Fibroblast of gingiva (primary cell): ENCODE measurements around the gene CTDSP2.

Experiments used
- DNase-seq: peaks from one replicate; pipeline ENCODE4 v3.0.0-alpha.2; 2011; ENCODE audit warnings: low read depth

CTDSP2 gene

DNA sequence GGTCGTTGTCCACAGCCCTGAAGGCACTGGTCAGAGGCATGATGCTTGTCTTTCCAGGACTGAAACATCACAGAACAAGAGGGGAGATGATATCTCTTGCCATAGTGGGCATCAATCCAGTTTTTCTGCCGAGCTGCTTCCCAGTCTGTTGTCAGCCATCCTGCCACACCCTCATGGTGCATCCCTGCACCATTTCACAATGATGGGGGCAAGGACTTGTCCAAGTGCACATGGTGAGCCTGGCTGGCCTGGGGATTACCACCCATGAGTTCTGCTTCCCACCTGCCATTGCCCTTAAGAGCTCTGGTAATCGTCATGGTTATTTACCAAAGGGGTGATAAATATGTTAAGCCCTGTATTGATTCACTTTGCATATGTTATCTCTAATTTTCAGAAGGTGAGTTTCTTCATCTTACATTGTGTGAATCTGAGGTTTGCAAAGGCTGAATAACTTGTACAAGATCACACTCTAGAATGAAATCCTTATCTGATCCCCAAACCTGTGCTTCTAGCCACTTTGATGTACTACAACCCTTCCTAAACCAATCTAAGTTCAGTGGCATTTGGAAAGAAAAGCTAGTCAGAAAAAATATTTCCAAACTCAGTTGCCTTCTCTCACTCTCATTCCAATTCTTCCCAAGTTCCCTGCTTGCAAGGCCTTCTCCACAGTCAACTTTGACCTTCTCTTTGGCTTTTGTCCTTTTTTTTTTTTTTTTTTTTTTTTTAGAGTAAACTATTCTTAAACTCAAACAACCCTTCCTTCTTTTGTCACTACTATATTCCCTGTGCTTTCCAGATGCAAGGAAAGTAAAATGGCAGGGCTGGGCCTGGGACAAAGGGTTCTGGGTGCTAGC, 30.3 kb downstream of the CTDSP2 start:
- no peak for DNase-seq

DNA sequence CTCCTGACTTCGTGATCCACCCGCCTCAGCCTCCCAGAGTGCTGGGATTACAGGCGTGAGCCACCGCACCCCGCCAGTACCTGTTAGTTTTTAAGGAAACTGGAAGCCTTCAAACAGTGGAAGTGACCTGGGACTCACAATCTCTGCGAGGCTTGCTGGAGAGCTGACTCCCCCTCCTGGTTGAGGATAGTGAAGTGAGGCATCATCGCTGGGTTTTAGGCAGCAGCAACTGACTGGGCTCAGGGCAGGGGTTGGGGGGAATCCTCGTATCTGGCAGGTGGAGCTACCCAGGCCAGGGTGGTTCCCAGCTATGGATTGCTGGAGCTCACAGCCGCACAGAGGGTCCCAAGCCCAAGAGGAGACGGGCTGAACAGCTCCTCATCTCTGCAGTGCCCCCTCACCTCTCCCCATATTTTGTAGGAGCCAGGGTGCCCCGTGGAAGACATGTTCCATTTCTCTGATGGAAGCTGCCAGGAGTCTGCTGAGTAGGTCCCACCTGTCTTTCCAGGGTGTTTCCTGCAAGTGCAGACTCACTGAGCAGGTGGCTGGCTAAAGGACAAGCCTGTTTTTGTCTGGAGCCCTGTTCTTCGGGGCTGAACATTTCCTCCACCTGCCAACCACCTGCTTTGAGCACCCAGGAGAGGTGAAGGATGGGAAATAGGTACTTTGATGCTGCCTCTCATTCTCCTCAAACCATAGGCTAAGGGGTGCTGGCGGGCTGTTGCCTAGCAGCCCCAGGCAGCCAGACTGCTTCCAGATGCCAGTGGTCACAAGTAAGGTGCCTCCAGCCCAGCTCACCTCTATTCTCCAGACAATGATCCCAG, 31.1 kb downstream of the CTDSP2 start:
- no peak for DNase-seq

DNA sequence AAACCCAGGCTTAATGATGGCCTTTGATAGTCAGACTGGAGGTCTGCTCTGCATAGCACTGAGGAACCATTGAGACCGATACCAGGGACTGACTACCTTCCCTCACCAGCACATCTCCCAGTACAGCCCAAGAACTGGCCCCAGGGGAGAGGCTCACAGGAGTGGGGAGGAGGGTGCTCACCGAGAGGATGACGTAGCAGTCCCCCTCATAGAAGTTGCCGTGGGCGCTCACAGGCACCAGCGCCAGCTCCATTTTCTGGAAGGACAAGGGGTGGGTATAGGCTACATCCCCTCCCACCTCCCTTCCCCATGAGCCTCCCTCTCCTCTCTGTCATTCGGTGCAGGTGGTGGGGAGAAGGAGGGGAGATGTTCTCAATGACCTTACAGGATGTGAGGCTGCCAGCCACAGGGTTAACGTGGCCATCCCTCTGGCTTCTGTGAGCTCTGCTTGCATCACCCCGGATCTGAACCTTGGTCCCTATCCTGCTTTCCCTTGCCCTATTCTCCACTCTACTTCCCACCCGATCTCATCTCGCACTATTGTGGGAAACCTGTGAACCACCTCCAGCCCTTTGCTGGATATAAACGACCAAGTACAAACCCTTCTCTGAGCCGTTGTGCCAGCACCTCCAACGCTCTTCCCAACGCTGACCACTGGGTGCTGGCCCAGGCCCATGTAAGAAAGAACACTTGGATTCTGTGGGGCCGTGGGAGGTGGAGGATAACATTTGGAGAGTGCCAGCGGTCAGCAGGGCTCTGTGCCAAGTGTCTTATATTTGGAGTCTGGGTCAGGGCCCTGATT, 32.4 kb downstream of the CTDSP2 start:
- peak; percentile 53 for DNase-seq

DNA sequence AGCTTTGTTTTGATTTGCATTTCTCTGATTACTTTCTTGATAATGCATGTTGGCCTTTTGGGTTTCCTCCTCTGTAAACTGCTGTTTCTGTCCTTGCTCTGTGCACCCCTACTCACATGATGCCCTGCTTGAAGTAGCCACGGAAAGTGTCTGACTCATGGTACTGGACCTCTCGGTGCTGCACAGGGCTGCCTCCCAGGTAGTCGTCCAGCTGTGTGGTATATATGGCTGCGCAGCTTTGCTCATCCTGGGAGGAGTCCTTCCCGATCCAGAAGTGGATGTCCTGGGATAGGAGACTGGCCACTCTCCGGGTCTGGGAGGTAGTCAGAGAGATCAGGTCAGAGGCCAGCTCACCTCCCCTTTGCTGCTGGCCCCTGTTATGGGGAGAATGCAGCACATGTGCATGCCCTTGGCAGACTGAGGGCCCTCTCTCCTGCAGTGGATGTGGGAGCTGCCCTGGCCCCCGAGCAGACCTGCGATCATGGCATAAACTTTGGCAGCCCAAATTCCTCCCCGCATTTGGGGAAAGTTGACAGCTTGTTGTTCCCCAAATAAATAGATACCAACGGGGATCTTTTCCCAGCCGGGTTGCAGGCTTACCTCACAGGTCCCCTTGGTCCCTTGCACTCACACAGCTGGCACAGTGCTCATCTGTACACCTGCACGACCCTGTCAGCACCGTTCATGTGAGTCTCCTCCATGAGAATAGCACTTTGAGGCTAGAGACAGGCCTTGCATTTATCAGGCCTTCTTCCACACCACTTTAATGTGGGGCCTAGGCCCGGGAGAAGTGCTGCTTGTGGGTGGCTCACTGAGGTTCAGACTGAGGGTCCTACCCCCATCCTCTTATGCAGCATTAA, 33.2 kb downstream of the CTDSP2 start:
- no peak for DNase-seq

DNA sequence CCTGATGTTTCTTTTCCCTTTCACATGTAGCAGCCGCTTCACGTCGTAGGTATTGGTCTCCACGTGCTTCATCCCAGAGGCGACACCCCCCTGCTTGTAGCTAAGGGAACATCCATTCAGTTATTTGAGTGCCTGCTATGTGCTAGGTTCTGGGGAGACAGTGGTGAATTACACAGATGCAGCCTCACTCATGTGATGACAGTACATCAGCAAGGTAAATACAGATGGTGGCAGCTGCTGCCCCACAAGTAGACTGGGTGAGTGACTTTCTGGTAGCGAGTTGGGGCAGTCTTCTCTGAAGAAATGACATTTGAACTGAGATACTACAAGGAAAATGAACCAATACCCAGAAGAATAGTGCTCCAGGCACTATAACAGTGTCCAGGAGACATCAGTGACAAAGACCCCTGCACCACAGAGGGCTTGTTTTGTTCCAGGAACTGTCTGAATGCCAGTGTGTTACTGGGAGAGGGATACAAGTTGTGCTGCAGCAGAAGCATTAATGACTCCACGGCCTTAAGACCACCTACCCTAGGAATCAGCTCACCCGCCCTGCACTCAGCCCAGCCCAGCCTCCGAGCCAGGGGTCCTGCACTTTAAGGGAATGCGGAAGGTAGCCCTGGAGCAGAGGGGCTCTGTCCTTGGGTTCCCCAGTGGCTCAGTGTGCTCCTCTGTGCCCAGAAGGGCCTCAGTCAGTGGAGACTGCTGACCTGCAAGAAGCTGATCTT, 35.3 kb downstream of the CTDSP2 start:
- DNase-seq = no peak

DNA sequence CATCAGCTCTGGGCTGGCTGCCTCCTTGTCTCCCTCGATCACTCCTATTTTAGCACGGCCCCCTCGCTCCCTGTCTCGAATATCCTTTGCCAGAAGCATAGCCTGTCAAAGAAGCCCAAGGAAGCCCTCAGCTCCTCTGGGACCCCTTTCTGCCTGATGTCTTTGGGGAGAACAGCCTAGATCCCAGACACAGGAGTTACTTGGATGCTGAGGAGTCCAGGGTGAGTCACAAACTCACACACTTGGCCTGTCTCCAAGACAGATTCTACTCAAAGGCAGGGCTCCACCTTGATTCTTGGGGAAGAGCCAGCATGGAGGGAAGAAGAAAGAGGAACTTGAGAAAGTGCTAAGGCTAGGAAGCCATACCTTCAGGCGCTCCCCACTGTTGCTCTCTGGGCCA, 36.1 kb downstream of the CTDSP2 start:
- no peak for DNase-seq

DNA sequence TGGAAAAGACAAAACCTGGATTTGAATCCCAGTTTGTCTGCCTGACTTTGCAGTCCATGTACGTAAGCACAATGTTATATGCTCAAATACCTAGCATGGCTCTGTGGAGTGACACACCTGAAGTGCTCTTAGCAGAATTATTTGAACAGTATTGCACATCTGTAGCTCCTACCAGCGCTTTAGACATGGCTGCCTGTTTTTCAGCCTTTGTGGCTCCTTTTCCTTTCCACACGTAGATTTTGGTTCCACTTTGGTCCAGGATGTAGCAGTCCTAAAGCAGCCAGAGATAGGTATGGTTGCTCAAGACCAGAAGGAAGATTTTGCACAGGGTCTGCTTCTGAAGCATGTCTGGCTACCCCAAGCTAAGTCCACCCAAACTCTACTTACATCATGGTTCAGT, 37.1 kb downstream of the CTDSP2 start:
- no peak for DNase-seq

DNA sequence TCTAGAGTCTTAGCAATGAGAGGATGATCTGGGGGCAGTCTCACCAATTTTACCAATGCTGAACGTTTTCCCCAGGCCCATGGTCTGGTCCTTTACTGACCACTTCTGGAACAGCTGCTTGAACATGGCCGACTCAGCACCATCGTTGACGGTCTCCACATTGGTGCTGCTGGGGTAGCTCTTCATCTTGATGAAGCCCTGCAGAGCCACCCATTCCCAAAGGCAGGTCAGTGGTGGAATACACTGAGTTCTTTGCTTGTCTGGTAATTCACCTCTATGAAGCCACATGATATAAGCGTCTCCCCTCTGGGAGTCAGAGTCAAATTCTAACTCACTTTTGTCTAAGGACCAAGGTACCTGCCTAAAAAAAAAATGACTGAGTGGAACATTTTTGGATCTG, 38.2 kb downstream of the CTDSP2 start:
- DNase-seq = no peak

DNA sequence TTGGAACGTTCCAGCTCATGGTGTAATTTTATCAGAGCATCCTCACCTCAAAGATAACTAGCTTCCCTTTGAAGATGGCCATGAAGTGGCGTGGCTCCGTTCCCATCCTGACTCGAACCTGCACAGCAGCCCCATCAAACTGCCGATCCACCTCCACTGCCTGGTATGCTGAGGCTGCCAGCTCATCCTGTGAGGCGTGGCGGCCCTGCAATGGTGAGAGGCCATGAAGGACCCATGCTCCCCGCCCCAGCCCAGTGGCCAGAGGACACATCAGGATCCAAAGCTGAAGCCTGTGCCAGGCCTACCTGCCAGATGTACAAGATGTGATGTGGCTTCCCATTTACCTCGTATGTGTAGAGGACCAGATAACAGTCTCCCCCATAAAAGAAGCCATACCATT, 39.2 kb downstream of the CTDSP2 start:
- no peak for DNase-seq

DNA sequence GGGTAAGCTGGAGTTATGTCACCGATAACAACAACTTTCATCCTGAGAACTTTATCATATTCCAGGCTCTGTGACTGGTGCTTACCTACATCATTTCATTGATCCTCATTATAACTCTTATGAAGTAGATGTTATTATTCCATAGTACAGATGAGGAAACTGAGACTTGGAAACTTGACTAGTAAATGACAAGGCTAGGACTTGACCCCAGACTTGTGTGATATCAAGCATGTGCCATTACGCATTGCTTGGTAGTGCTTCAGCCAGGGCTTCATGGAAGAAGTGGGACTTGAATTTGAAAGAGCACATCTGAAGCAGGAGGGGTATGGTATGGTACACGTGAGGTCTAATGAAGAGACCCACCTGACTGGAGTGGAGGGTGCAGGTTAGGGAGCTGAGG, 39.9 kb downstream of the CTDSP2 start:
- no peak for DNase-seq

DNA sequence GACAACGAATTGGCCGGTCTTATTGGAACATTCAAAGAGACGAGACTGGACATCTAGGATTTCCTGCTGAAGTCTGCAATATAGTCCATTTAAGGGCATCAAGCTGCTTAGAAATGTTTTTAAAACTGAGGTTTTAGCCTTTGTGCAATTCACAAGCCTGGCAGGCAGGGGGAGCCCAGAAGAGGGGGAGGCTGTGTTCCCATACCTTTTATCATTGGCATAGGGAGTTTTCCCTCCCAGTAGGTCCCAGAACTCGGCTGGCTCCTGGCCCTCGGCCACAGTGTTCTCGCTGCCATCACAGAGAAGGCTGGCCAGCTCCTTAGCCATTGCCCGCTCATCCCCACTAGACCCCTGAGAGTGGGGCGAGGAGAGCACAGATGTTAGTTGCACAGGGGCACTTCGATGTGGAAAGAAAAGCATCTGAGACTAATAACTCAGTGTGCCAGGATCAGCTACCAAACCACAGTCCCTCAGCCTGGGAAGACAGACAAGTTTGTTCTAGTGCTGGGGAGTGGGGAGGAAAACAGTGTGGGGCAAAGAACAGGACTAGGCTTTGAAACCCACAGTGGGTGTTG, 43.1 kb downstream of the CTDSP2 start:
- peak; percentile 53 for DNase-seq

DNA sequence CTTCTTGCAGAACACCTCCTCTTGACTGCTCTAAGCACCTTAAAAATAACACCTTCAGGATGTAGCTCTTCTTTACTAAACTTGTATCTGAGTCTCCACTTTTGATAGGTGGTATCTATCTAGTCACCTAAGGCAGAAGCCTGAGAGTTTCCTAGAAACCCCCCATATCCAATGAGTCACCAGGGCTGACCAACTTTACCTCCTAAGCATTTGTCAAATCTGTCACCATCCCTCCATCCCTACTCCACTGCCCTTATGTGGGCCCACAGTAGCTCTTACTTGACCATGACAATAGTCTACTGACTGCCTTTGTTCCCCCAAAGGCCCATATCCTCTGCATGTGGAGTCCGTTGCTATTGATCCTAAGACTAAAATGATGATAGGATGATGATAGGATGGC, 43.9 kb downstream of the CTDSP2 start:
- no peak for DNase-seq

DNA sequence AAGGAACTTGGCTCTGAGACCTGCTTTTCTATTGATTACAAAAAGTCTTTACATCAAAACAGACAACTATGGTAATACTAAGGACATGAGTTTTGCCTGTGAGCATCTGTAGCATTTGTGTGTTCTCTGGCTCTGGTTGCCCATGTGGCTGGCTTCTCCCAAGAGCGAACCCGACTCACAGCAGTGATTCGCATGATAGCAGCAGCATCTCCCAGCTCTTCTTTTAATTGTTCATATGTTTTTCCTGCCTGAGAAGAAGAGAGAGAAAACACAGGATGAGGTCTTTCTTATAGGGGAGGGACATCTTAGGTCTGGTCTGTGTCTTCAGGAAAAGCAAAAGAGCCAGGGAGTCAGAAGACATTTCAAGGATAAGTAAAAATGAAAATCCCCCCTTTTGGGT, 45.6 kb downstream of the CTDSP2 start:
- no peak for DNase-seq

DNA sequence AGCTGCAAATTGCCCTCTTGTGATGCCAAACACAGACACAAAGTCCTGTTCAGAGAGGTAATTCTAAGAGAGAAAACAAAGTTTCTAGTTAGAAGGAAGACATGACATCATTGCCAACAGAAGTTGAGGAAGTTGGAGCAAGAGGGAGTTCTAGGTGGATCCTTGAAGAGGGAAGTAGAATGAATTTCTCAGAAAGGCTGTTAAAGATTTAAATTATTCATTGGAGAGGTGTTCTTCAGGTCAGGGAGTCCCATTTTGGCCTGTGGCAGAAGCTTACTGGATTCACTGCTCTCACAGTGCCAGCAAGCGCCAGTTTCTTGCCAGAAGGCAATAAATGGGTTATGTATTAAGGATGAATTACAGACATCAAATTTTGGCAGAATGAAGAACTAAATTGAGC, 48.6 kb downstream of the CTDSP2 start:
- no peak for DNase-seq

DNA sequence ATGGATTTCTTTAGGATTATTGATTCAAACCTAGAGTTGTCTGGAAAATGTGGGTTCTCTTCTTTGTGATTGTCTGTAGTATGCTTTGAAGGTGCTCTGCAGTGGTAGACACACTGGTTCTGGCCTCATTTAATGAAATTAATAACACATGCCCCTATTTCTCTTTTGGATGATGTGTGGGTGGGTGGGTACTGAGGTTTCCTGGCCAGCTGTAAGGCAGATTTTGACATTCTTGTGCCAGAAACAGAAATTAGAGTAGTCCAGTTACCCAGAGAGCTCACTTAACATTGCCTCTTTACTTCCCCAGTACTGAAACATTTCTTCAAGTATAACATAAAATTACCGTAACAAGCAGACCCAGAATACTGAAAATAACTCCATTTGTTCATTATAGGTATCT, 49.5 kb downstream of the CTDSP2 start:
- DNase-seq = no peak

DNA sequence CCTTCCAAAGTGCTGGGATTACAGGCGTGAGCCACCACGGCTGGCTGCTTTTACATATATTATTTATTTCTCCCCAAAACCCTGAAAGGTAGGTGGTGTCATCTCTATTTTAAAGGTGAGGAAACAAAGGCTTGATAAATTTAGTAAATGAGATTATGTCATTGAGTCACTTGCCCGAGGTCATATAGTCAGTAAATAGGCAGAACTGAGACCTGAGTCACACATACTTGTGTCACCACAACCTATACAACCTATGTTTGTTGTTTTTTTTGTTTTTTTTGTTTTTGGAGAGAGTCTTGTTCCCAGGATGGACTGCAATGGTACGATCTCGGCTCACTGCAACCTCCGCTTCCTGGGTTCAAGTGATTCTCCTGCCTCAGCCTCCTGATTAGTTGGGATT, 51.2 kb downstream of the CTDSP2 start:
- DNase-seq = no peak

DNA sequence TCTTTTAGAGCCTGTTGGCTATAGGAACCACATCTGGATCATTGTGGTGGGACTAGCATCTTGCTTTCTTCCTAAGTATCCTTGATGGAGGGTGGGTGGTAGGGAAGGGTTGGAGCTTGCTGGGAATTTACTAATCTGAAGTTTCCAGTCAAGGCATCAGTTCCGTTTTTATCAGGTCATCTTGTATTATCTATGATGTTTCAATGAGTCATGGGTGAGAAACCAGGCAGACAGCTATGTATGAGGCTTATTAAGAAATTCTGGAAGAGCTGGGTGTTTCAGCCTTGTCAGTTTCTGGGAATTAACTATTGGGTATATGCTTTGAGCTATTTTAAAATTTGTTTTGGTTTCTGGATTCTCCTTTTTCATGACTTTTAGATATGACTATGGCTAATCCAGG, 52.6 kb downstream of the CTDSP2 start:
- peak; percentile 51 for DNase-seq

DNA sequence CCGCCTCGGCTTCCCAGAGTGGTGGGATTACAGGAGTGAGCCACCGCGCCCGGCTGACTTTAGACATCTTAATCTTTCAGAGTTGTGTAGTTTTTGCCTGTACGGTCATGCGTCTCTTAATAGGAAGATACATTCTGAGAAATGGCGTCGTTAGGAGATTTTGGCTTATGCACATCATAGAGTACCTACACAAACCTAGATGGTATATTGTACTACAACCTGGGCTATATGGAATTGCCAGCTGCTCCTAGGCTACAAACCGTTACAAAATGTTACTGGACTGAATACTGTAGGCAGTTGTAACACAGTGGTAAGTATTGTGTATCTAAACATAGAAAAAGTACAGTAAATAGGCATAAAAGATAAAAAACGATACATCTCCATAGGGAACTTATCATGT, 62.7 kb downstream of the CTDSP2 start:
- DNase-seq = no peak

DNA sequence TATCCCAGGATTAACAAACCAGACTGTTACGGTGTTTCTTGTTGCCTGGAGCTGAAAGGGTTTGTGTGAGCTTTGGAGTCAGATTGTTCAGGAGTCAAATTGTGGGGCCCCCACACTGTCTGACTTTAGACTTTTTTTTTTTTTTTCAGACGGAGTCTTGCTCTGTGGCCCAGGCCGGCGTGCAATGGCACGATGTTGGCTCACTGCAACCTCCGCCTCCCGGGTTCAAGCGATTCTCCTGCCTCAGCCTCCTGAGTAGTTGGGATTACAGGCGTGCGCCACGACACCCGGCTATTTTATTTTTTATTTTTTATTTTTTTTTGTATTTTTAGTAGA, 63.1 kb downstream of the CTDSP2 start:
- DNase-seq = no peak

DNA sequence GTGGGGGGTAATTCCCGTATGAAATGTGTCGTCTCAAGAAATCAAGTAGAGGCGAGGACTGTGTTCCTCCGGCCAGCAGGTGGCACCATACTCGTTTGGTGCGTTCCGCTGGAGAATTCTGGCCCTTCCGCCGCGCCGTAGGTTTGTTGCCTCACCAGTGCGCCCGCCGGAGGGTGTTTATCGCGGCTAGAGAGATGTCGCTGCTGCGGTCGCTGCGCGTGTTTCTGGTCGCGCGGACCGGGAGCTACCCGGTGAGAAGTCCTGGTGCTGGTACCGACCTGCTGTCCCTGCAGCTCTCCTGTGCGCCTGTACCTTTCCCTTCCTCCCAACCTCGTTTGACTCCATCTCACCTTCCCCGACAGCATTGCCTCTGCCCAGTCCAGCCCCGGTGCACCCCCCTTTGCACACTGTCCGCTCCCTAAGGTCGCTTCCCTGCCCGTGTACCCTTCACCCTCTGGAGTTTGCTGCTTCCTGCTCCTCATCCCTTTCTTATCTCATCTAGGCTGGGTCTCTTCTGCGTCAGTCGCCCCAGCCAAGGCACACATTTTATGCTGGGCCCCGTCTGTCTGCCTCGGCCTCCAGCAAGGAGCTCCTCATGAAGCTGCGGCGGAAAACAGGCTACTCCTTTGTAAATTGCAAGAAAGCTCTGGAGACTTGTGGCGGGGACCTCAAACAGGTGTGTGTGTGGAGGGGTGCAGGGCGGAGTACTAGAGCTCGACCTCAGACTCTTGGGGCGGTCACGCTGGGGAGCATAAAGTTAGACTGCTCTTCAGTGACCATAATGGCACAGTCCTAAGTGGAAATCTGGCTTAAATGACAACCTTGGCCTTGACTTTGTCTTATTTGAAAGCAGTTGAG, 63.7 kb downstream of the CTDSP2 start, which contains the start of gene TSFM:
Gene TSFM (plus strand): TSS at position 180 of the 858 bp plus-strand sequence. CDS start 15 bp downstream, at position 195.
- DNase-seq = peak; percentile 93
